Raji (cell line): ENCODE measurements around the gene CBFA2T3.

Source experiments
- POLR2A ChIP-seq: IDR thresholded peaks from 2 replicates; pipeline ENCODE4 v1.6.1; 2011; ENCODE audit warnings: low read depth, low read length, control low read depth; ENCODE audit not compliant: insufficient read depth

CBFA2T3 gene

GRCh38 chr16:88965411-88965810 is 11.6 kb downstream of the CBFA2T3 start:
- TF ChIP-seq POLR2A = no peak

GRCh38 chr16:88964636-88965035 is 12.4 kb downstream of the CBFA2T3 start:
- TF ChIP-seq POLR2A = no peak

GRCh38 chr16:88963583-88963982 is 13.4 kb downstream of the CBFA2T3 start:
- TF ChIP-seq POLR2A = no peak

- no peak for TF ChIP-seq POLR2A
These were observed 14.4 kb downstream of the CBFA2T3 start for GRCh38 chr16:88962478-88963152.

- TF ChIP-seq POLR2A = no peak
These were observed 16.0 kb downstream of the CBFA2T3 start for GRCh38 chr16:88961011-88961410.

- TF ChIP-seq POLR2A = no peak
These were observed 16.5 kb downstream of the CBFA2T3 start for GRCh38 chr16:88960516-88960915.

- TF ChIP-seq POLR2A = no peak
These were observed 18.0 kb downstream of the CBFA2T3 start for GRCh38 chr16:88959022-88959421.

GRCh38 chr16:88957887-88958577 is 19.0 kb downstream of the CBFA2T3 start:
- TF ChIP-seq POLR2A = no peak

GRCh38 chr16:88957433-88957767 is 19.6 kb downstream of the CBFA2T3 start:
- no peak for TF ChIP-seq POLR2A

GRCh38 chr16:88956546-88957432 is 20.2 kb downstream of the CBFA2T3 start:
- no peak for TF ChIP-seq POLR2A

- no peak for TF ChIP-seq POLR2A
These were observed 21.1 kb downstream of the CBFA2T3 start for GRCh38 chr16:88955906-88956305.

- no peak for TF ChIP-seq POLR2A
These were observed 23.9 kb downstream of the CBFA2T3 start for GRCh38 chr16:88953003-88953690.

- no peak for TF ChIP-seq POLR2A
These were observed 25.0 kb downstream of the CBFA2T3 start for GRCh38 chr16:88951989-88952388.

GRCh38 chr16:88951501-88951900 is 25.5 kb downstream of the CBFA2T3 start:
- TF ChIP-seq POLR2A = no peak
